GM18861 (cell line): Measurements from ENCODE around the gene RNF212.

Experiments used
- ATAC-seq: cut with Tn5 transposase; IDR thresholded peaks from one replicate; pipeline ENCODE4 v1.9.1; 2021; ENCODE audit not compliant: unreplicated experiment

RNF212 gene

DNA sequence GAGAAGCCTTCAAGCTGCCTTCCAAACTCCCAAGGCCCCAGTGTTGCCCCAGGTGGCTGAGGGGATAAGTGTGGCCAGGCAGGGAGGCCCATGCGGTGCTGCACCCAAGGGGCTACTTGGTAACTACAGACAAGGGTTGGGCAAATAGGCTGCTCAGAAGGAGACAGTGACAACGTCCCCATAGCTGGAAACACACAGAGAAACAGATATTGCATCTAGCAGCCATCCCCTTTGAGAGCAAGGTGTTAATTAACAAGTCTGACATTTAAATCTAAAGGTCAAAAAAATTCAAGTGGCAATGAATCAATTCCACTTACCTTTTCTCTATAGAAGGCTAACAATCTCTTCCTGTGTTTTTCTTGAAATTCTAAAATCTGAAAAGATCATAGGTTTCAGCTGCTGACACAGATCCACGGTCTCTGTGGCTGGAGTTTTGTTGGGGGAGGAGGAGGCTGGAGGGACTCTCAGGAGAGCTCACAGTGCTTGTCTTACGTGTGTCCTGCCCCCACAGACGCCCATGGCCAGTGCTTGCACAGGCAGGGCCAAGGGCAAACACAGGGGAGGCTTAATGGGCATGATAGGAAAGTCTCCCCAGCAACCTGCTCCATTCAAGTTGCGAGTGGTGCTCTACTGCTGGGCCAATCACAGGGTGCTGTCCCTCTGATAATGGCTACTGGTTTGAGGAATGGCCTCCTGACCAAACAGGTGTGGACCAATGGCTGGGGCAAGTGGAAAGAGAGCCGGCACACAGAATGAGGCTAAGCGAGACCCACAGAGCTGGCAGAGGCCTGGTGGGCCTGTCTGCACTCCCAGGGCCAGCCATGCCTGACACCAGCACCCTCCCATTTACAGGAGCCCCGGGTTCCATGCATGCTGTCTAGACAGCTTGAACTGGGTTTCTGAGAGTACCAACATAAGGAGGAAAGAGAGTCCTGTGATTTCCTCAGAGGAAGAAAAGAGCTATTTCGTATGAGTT, 22.6 kb downstream of the RNF212 start:
- ATAC-seq: no peak

DNA sequence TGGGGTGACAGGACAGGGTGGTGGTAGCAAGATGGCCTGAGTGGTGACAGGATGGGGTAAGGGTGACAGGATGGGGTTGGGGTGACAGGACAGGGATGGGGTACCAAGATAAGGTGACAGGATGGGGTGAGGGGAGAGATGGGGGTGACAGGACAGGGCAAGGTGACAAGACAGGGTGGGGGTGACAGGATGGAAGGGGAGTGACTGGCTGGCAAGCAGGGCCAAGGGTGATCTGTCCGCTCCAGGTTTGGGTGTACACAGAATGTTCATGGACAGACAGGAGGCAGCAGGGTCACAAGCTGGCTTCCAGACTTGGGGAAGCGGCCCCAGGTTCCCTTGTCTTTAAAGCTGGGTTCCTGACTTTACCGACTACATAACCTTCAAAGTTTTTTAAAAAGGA, 23.3 kb downstream of the RNF212 start:
- ATAC-seq: no peak

DNA sequence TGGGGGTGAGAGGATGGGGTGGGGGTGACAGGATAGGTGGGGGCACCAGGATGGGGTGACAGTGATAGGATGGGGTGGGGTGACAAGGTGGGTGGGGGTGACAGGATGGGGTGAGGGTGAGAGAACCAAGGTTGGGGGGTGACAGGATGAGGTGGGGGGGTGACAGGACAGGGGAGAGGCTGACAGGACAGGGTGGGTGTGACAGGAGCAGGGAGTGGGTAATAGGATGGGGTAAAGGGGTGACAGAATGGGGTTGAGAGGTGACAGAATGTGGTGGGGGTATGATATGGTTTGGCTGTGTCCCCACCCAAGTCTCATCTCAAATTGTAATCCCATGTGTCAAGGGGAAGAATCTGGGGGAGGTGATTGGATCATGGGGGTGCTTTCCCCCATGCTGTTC, 26.0 kb downstream of the RNF212 start:
- no peak for ATAC-seq

GRCh38 chr4:1086011-1086410, 27.4 kb downstream of the RNF212 start:
- ATAC-seq: no peak

- no peak for ATAC-seq
Observed at GRCh38 chr4:1085404-1085799, 28.0 kb downstream of the RNF212 start.

GRCh38 chr4:1084796-1085403, 28.5 kb downstream of the RNF212 start:
- no peak for ATAC-seq

DNA sequence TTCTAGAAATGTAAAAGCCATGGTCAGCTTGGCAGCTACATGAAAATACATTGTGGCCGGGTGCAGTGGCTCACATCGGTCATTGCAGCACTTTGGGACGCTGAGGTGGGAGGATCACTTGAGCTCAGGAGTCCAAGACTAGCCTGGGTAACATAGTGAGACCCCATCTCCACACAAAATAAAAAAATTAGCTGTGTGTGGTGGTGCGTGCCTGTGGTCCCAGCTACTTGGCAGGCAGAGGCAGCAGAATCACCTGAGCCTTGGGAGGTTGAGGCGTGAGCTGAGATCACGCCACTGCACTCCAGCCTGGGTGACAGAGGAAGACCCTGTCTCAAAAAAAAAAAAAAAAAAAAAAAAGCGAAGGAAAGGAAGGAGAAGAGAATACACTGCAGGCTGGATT, 29.0 kb downstream of the RNF212 start:
- ATAC-seq: no peak

- ATAC-seq: no peak
Observed at GRCh38 chr4:1082215-1083182, 30.9 kb downstream of the RNF212 start.

DNA sequence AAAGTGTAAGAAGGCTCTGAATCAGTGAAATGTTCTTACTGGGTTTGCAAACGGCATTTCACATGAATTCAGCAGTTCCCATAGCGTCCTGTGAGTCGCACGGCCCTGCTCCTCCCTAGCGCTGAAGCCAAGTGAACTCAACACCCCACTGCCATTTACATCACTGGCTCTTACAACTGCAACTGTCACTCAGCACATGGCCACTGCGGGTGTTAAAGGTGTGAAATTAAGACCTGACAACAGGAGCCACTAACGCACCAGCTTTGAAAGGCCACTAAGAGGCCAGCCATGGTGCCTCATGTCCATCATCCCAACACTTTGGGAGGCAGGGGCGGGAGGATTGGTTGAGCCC, 31.7 kb downstream of the RNF212 start:
- no peak for ATAC-seq

DNA sequence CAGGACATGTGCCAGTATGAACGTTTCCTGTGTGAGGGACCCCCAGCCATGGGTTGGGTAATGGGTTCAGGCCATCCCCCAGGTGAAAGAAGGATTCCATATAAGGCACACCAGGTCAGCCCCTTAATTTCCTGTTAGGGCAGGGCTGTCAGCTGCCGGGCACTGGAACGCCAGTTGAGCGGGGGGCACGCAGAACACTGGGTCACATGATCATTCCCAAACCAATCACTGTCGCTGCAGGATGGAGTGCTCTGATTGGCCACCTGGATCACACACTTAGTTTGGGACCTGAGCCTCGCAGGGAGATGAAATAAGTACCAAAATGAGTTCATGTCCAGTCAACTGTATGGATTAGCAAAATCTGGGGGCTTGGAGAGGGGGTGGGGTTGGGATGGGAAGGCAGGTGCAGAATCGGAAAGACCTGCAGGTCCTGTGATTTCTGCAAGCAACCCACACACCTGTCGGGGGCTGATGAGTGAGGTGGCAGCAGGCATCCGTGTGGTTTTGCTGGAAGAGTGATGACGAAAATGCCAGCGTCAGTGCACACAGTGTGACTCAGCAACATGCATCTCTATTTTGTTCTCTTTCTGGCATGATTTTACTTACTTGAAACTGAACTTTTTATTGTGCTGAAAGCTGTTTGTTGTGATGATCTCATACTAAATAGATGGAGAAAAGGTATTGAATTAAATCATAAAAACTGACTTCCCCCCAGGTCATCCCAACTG, 32.2 kb downstream of the RNF212 start:
- ATAC-seq: no peak

GRCh38 chr4:1080432-1080831, 32.9 kb downstream of the RNF212 start:
- ATAC-seq: no peak

- no peak for ATAC-seq
Observed at GRCh38 chr4:1079711-1080265, 33.6 kb downstream of the RNF212 start.

DNA sequence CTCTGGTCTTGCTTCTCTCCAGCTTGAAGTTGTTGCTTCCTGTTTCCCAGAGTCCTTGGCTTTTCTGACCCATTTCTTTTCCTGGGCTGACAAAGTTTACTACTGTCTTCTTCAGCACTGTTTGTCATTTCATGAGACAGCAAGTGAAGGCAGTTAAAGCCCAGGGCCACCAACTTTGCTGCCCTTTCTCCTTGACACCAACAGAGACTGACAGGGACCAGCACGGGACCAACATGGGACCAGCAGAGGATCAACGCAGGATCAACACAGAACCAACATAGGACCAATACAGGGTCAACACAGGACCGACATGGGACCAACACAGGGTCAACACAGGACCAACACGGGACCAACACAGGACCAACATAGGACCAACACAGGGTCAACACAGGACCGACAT, 34.9 kb downstream of the RNF212 start:
- ATAC-seq: no peak

GRCh38 chr4:1077711-1078477, 35.5 kb downstream of the RNF212 start:
- no peak for ATAC-seq

GRCh38 chr4:1075809-1076699, 37.3 kb downstream of the RNF212 start:
- no peak for ATAC-seq

DNA sequence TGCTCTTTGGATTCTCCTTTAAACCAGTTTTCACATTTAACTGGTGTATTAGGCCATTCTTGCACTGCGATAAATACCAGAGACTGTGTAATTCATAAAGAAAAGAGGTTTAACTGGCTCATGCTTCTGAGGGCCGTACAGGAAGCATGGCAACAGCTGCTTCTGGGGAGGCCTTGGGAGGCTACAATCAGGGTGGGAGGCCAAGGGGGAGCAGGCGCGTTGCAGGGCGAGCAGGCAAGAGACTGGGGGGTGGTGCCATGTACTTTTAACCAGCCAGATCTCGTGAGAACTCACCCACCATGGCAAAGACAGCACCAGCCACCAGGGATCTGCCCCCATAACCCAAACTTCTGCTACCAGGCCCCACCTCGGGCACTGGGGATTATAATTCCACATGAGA, 38.1 kb downstream of the RNF212 start:
- ATAC-seq: no peak

DNA sequence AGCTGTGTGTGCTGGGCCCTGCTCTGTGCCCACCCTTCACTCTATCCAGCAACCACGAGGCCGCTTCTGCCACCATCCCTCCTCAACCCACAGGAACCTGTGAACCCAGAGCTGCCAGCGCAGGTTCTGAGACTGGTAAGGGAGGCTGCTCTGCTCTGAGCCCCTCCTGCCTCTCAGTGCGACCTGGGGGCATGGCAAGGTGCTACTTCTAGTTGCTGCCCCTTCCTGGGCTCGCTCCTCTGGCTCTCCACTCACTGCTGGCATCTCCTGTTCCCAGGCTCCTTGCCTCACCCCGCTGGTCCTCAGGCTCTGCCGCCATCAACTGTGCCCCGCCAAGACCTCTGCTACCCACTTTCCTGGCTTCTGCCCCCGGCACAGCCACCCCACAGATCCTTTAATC, 39.3 kb downstream of the RNF212 start:
- no peak for ATAC-seq

DNA sequence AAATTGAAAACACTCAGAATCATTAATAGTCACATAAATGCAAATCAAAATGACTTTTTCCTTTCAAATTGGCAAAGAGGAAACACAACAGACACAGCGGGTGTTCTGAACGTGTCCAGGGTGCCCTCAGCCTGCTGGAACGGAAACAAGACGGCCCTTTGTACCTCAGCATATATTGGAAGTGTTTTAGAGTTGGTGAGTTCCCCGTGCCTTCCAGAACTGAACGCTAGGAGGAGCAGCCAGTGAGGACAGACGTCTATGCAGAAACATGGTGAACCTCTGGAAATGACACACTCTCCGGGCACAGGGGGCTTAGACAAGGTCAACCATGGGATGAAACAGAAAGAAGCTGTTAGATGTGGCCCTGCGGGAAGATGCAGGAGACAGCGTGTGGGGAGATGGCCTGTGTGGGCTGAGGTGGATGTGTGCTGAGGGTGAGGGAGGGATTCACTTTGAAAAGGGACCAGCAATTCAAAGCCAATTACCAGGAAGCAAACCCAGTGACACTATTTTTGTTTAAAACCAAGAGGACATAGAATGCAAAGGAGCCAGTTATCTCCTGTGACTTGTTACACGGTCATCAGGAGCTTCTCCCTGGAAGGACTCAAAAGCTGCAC, 40.4 kb downstream of the RNF212 start:
- ATAC-seq: no peak
